NT2/D1 (cell line): ENCODE results near the gene ASIC1.

Experiments
- DNase-seq: peaks from one replicate; pipeline ENCODE4 v3.0.0-alpha.2; 2011; ENCODE audit warnings: low read depth, low spot score
- H3K27me3 ChIP-seq: 2 replicates; pipeline ENCODE4 v1.6.0; 2011; ENCODE audit warnings: mild to moderate bottlenecking; ENCODE audit not compliant: insufficient read length, insufficient read depth
- H3K36me3 ChIP-seq: 2 replicates; pipeline ENCODE4 v1.6.1; 2011; ENCODE audit warnings: mild to moderate bottlenecking, low read length, mixed read lengths; ENCODE audit not compliant: insufficient read depth, insufficient read length
- H3K4me1 ChIP-seq: 2 replicates; pipeline ENCODE4 v1.5.1; 2011; ENCODE audit not compliant: insufficient read depth, insufficient read length
- H3K4me3 ChIP-seq: 2 replicates; pipeline ENCODE4 v1.5.1; 2011; ENCODE audit warnings: low read depth; ENCODE audit not compliant: insufficient read length
- H3K9ac ChIP-seq: 2 replicates; pipeline ENCODE4 v1.6.0; 2011; ENCODE audit warnings: low read depth; ENCODE audit not compliant: insufficient read length
- H3K9me3 ChIP-seq: 2 replicates; pipeline ENCODE4 v1.5.1; 2011; ENCODE audit warnings: mild to moderate bottlenecking, low read length; ENCODE audit not compliant: insufficient read depth
- SUZ12 ChIP-seq: IDR thresholded peaks from 2 replicates; pipeline ENCODE4 v1.6.1; 2011; ENCODE audit not compliant: insufficient read length, insufficient read depth; ENCODE audit errors: extremely low read depth
- YY1 ChIP-seq: IDR thresholded peaks from 2 replicates; pipeline ENCODE4 v1.6.1; 2011; ENCODE audit not compliant: insufficient read length, insufficient read depth
- ZNF274 ChIP-seq: IDR thresholded peaks from 2 replicates; pipeline ENCODE4 v1.6.1; 2011; ENCODE audit warnings: mild to moderate bottlenecking, low read depth, low read length

ASIC1 gene

GRCh38 chr12:50087151-50087550, 29.8 kb downstream of the ASIC1 start:
- no peaks in the 10 kb centered on the region for H3K9me3 ChIP-seq
- DNase-seq, result no peak
- TF ChIP-seq SUZ12 (no peak), ZNF274 (no peak), YY1 (no peak)
- H3K9ac ChIP-seq, result no peak overlapping the region
- H3K36me3 ChIP-seq, result peaks cover 63% of the 10 kb centered on the region
- no peak overlapping the region for H3K4me3 ChIP-seq
- H3K4me1 ChIP-seq, result no peaks in the 10 kb centered on the region
- no peaks in the 10 kb centered on the region for H3K27me3 ChIP-seq

DNA sequence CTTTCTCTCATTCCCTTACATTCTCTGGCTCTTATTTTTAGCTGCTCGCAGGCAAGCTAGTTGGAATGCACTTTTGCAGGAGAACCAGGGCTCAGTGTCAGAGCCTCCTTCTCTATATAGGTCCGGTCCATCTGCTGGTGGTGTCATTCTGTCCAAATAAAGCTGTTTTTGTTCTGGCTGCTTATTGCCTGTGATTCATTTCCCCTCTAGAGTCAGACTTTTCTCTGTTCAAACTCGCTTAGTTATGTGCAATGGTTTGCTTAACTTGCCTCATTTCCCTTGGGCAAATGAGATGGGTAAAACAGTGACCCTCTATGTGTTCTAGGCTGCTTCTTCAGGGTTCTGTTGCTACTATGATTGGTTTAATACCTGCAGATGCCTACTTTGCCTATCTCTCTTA, 30.6 kb downstream of the ASIC1 start:
- no peak for DNase-seq
- H3K9me3 ChIP-seq, result no peaks in the 10 kb centered on the region
- TF ChIP-seq YY1 (no peak), ZNF274 (no peak), SUZ12 (no peak)
- peaks cover 70% of the 10 kb centered on the region for H3K36me3 ChIP-seq
- no peaks in the 10 kb centered on the region for H3K27me3 ChIP-seq
- H3K4me1 ChIP-seq, result no peaks in the 10 kb centered on the region
- no peak overlapping the region for H3K9ac ChIP-seq
- H3K4me3 ChIP-seq, result no peak overlapping the region

DNA sequence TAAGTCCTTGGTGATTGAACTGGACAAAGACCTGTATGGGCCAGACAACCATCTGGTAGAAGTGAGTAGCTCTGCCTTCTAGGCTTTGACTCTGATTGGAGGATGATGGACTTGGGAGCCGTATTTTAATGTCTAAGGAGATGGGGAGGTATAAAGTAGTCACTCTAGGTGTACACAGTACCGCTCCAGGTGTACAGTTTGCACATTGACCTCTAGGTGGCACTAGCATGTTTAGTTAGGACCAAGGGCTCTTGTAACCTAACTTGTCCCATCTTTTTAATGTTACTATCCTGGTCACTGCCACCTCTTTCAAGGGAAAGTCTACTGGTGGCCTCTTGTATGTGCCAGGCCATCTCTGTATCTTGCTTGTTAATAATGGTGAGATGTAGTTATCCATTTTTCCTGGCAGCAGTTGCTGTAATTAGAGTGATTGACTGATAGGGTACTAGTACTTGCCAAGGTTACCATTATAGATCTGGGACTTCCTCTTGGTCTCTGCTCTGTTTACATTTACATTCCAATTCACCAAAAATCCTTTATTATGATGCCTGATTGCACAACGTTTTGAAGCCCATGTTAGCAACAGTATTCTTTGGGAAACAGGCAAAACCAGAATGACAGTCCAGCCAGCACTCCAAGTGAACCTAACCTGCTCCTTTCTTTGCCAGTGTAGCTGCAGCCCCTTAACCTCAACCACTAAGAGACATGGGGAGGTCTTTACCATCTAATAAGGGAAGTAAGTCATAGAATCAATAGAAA, 31.4 kb downstream of the ASIC1 start:
- DNase-seq, result no peak
- no peak overlapping the region for H3K9ac ChIP-seq
- no peaks in the 10 kb centered on the region for H3K9me3 ChIP-seq
- H3K4me3 ChIP-seq, result no peak overlapping the region
- no peaks in the 10 kb centered on the region for H3K27me3 ChIP-seq
- H3K36me3 ChIP-seq, result peaks cover 77% of the 10 kb centered on the region
- TF ChIP-seq ZNF274, result no peak
- no peak for TF ChIP-seq YY1
- TF ChIP-seq SUZ12, result no peak
- no peaks in the 10 kb centered on the region for H3K4me1 ChIP-seq

GRCh38 chr12:50089730-50090129, 32.3 kb downstream of the ASIC1 start:
- no peak overlapping the region for H3K9ac ChIP-seq
- H3K9me3 ChIP-seq, result no peaks in the 10 kb centered on the region
- TF ChIP-seq SUZ12 (no peak), YY1 (no peak), ZNF274 (no peak)
- peaks cover 87% of the 10 kb centered on the region for H3K36me3 ChIP-seq
- no peaks in the 10 kb centered on the region for H3K27me3 ChIP-seq
- H3K4me1 ChIP-seq, result no peaks in the 10 kb centered on the region
- DNase-seq, result no peak
- no peak overlapping the region for H3K4me3 ChIP-seq

DNA sequence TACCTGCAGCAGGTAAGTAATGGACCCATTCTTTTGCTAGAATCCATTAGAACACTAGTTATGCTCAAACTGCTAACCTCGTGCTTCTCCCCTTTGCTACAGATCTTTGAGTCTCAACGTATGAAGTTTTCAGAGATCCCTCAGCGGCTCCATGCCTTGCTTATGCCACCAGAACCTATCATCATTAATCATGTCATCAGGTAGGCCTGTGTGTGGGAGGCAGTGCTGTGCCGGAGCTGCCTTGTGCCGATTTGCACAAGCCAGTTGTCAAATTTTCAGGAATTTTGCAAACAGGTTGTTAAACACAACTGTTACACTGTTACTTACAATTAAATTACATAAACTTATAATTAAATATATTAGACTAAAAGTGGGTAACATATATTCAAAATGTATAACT, 33.0 kb downstream of the ASIC1 start:
- TF ChIP-seq SUZ12 (no peak), YY1 (no peak), ZNF274 (no peak)
- Histone ChIP-seq H3K4me1 (no peaks in the 10 kb centered on the region), H3K27me3 (no peaks in the 10 kb centered on the region), H3K36me3 (peaks cover 92% of the 10 kb centered on the region), H3K9me3 (no peaks in the 10 kb centered on the region), H3K4me3 (no peak overlapping the region), H3K9ac (no peak overlapping the region)
- no peak for DNase-seq

DNA sequence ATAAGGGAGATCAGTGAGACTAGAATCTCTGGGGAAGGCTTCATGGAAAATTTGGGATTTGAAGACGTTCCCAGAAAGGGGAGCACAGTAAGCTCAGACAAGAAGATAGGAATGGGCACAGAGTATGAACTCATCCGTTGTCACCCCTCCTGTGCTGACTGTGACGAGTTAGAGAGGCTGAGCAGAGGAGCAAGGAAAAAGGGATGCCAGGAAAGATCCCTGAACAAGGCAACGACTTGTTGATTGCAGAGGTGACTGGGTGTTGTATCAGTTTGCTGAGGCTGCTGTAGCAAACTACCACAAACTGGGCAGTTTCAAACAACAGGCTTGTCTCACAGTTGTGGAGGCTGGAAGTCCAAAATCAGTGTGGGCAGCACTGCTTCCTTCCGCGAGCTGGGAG, 40.6 kb downstream of the ASIC1 start:
- TF ChIP-seq SUZ12, result no peak
- Histone ChIP-seq H3K9me3 (no peaks in the 10 kb centered on the region), H3K27me3 (no peaks in the 10 kb centered on the region), H3K36me3 (peaks cover 89% of the 10 kb centered on the region), H3K4me1 (peaks cover 9% of the 10 kb centered on the region), H3K4me3 (no peak overlapping the region), H3K9ac (no peak overlapping the region)
- no peak for DNase-seq

GRCh38 chr12:50099302-50100008, 42.1 kb downstream of the ASIC1 start:
- DNase-seq, result no peak
- no peaks in the 10 kb centered on the region for H3K9me3 ChIP-seq
- H3K27me3 ChIP-seq, result no peaks in the 10 kb centered on the region
- H3K9ac ChIP-seq, result no peak overlapping the region
- TF ChIP-seq YY1 (no peak), ZNF274 (no peak), SUZ12 (no peak)
- H3K4me3 ChIP-seq, result no peak overlapping the region
- peaks cover 11% of the 10 kb centered on the region for H3K4me1 ChIP-seq
- H3K36me3 ChIP-seq, result peaks cover 74% of the 10 kb centered on the region
